Brain pericyte (primary cell): ENCODE data around the gene SLIT3.

Experiments used
- DNase-seq: peaks from one replicate; pipeline ENCODE4 v3.0.0-alpha.2; 2012; ENCODE audit warnings: low read depth, low spot score

The SLIT3 gene

GRCh38 chr5:169300468-169301385 is at the start of gene SLIT3:
Gene SLIT3 (minus strand): TSS chr5:169301139. CDS start chr5:169300709, 430 bp downstream.
- no peak for DNase-seq

GRCh38 chr5:169350016-169350415 is 49.1 kb upstream of the SLIT3 start:
- DNase-seq = no peak

GRCh38 chr5:169347786-169348185 is 46.8 kb upstream of the SLIT3 start:
- no peak for DNase-seq

- DNase-seq = no peak
Measured at GRCh38 chr5:169344629-169345028, 43.7 kb upstream of the SLIT3 start.

- no peak for DNase-seq
Measured at GRCh38 chr5:169343766-169344165, 42.8 kb upstream of the SLIT3 start.

GRCh38 chr5:169341556-169341955 is 40.6 kb upstream of the SLIT3 start:
- DNase-seq = no peak

GRCh38 chr5:169339869-169340268 is 38.9 kb upstream of the SLIT3 start:
- no peak for DNase-seq

GRCh38 chr5:169336242-169336641 is 35.3 kb upstream of the SLIT3 start:
- DNase-seq = no peak

GRCh38 chr5:169335806-169336205 is 34.9 kb upstream of the SLIT3 start:
- no peak for DNase-seq

- no peak for DNase-seq
Measured at GRCh38 chr5:169333518-169333917, 32.6 kb upstream of the SLIT3 start.

- DNase-seq = no peak
Measured at GRCh38 chr5:169331292-169331852, 30.4 kb upstream of the SLIT3 start.

GRCh38 chr5:169328401-169328800 is 27.5 kb upstream of the SLIT3 start:
- DNase-seq = no peak

GRCh38 chr5:169325273-169325672 is 24.3 kb upstream of the SLIT3 start:
- no peak for DNase-seq

- no peak for DNase-seq
Measured at GRCh38 chr5:169318556-169318955, 17.6 kb upstream of the SLIT3 start.

- DNase-seq = no peak
Measured at GRCh38 chr5:169307646-169308045, 6.7 kb upstream of the SLIT3 start.

GRCh38 chr5:169305366-169305765 is 4.4 kb upstream of the SLIT3 start:
- DNase-seq = no peak

- DNase-seq = no peak
Measured at GRCh38 chr5:169304175-169304574, 3.2 kb upstream of the SLIT3 start.

GRCh38 chr5:169303119-169303515 is 2.2 kb upstream of the SLIT3 start:
- no peak for DNase-seq

GRCh38 chr5:169302491-169303118 is 1.7 kb upstream of the SLIT3 start:
- DNase-seq = peak; percentile 24

GRCh38 chr5:169301986-169302385 is 1.0 kb upstream of the SLIT3 start:
- DNase-seq = no peak

GRCh38 chr5:169301386-169301934 is 521 bp upstream of the SLIT3 start:
- no peak for DNase-seq
